ENCODE results near the gene NAP1L4.

NAP1L4 gene

GRCh38 chr11:2996976-2997375 lies 4.8 kb upstream of the NAP1L4 start:
- intact Hi-C loops (cut with DNase I) = no loop called here
- DNase-seq = peak in 2 of 10 donors; percentile 35 to 44

GRCh38 chr11:2995893-2996554 lies 3.9 kb upstream of the NAP1L4 start:
- peak in 2 of 10 donors; percentile 61 to 65 for DNase-seq
- intact Hi-C loops (cut with DNase I) = no loop called here

- peak in 1 of 10 donors; percentile 49 for DNase-seq
- intact Hi-C loops (cut with DNase I) = no loop called here
Measured at GRCh38 chr11:2995031-2995561, 3.0 kb upstream of the NAP1L4 start.

GRCh38 chr11:2994336-2994730 lies 2.2 kb upstream of the NAP1L4 start:
- no peak for DNase-seq
- intact Hi-C loops (cut with DNase I) = no loop called here

GRCh38 chr11:2992997-2993325 lies 832 bp upstream of the NAP1L4 start:
- intact Hi-C loops (cut with DNase I) = no loop called here
- no peak for DNase-seq

GRCh38 chr11:2991452-2992233 lies 486 bp downstream of the NAP1L4 start:
- DNase-seq = peak in 6 of 10 donors; percentile 47 to 90 (median 70)
- intact Hi-C loops (cut with DNase I) = no loop called here

GRCh38 chr11:2990617-2991451 lies 1.3 kb downstream of the NAP1L4 start:
- DNase-seq = peak in 1 of 10 donors; percentile 39

GRCh38 chr11:2989551-2989950 lies 2.6 kb downstream of the NAP1L4 start:
- DNase-seq = no peak
- intact Hi-C loops (cut with DNase I) = no loop called here

More at GRCh38 chr11:2990617-2991451, 1.3 kb downstream of the NAP1L4 start:
- intact Hi-C loops (cut with DNase I) = no loop called here

- intact Hi-C loops (cut with DNase I) = no loop called here
- no peak for DNase-seq
Measured at GRCh38 chr11:2989006-2989405, 3.1 kb downstream of the NAP1L4 start.

- DNase-seq = no peak
- intact Hi-C loops (cut with DNase I) = no loop called here
Measured at GRCh38 chr11:2987881-2988861, 4.0 kb downstream of the NAP1L4 start.

- DNase-seq = no peak
- intact Hi-C loops (cut with DNase I) = loop anchor here (2.0 kb wide), 1 partner anchor 37 kb away; no protein-coding TSS in a partner anchor
Measured at GRCh38 chr11:2983908-2984307, 8.2 kb downstream of the NAP1L4 start.

- intact Hi-C loops (cut with DNase I) = loop anchor here (2.0 kb wide), 1 partner anchor 39 kb away; no protein-coding TSS in a partner anchor
Measured at GRCh38 chr11:2982214-2982613, 9.9 kb downstream of the NAP1L4 start.

GRCh38 chr11:2981130-2981529 lies 11.0 kb downstream of the NAP1L4 start:
- no peak for DNase-seq
- intact Hi-C loops (cut with DNase I) = no loop called here

More at GRCh38 chr11:2982214-2982613, 9.9 kb downstream of the NAP1L4 start:
- no peak for DNase-seq

- DNase-seq = no peak
- intact Hi-C loops (cut with DNase I) = no loop called here
Measured at GRCh38 chr11:2980168-2980840, 11.8 kb downstream of the NAP1L4 start.

- intact Hi-C loops (cut with DNase I) = loop anchor here (10.0 kb wide), 1 partner anchor 118 kb away; no protein-coding TSS in a partner anchor
- no peak for DNase-seq
Measured at GRCh38 chr11:2977113-2977512, 15.0 kb downstream of the NAP1L4 start.

GRCh38 chr11:2976294-2977063 lies 15.7 kb downstream of the NAP1L4 start:
- no peak for DNase-seq
- intact Hi-C loops (cut with DNase I) = loop anchor here (10.0 kb wide), 1 partner anchor 118 kb away; no protein-coding TSS in a partner anchor

- intact Hi-C loops (cut with DNase I) = loop anchor here (1.0 to 10.0 kb wide), 2 partner anchors 46 to 119 kb away; no protein-coding TSS in a partner anchor
- DNase-seq = peak in 6 of 10 donors; percentile 28 to 86 (median 52)
Measured at GRCh38 chr11:2975594-2975993, 16.5 kb downstream of the NAP1L4 start.

- intact Hi-C loops (cut with DNase I) = loop anchor here (10.0 kb wide), 1 partner anchor 121 kb away; no protein-coding TSS in a partner anchor
- no peak for DNase-seq
Measured at GRCh38 chr11:2974272-2974671, 17.9 kb downstream of the NAP1L4 start.

Data from posterior cingulate gyrus (tissue), 11 donors.